Upper lobe of left lung (tissue), 6 donors: ENCODE results near the gene ZNF514. TPM values are rescaled to one million over a fixed set of nuclear protein-coding genes. Genes with fewer than 3 reads are reported as not detected.

Experiments
- ATAC-seq, 2 donors: fragments of 200-7000 bp; cut with Tn5 transposase; one replicate each; pipeline ENCODE4 v1.9.1; 2022; ENCODE audit warnings: mild to moderate bottlenecking in 2 of 2, moderate library complexity in 2 of 2; ENCODE audit not compliant: low FRiP score in 2 of 2
- DNase-seq, 2 donors: peaks; one replicate each; pipeline ENCODE4 v3.0.0-alpha.2; 2019 to 2020
- H3K27ac ChIP-seq, 4 donors: fragments of 200-600 bp; sonication (generic); one replicate each; pipeline ENCODE4 v1.5.1; 2016 to 2019
- H3K27me3 ChIP-seq, 4 donors: fragments of 200-600 bp; sonication (generic); one replicate each; pipeline ENCODE4 v1.5.1; 2017 to 2019
- H3K36me3 ChIP-seq, 4 donors: fragments of 200-600 bp; sonication (generic); one replicate each; pipeline ENCODE4 v1.5.1; 2016 to 2019
- H3K4me1 ChIP-seq, 4 donors: fragments of 200-600 bp; sonication (generic); one replicate each; pipeline ENCODE4 v1.5.1; 2018 to 2019
- H3K4me3 ChIP-seq, 4 donors: fragments of 200-600 bp; sonication (generic); one replicate each; pipeline ENCODE4 v1.5.1; 2017 to 2019; ENCODE audit warnings: mild to moderate bottlenecking in 2 of 4, moderate library complexity in 1 of 4
- H3K9me3 ChIP-seq, 4 donors: fragments of 200-600 bp; sonication (generic); one replicate each; pipeline ENCODE4 v1.5.1; 2018 to 2019
- EP300 ChIP-seq, 4 donors: sonication (generic); formaldehyde crosslinking; IDR thresholded peaks; one replicate each; pipeline ENCODE4 v1.5.1; 2017; ENCODE audit warnings: antibody characterized with exemption in 4 of 4, control low read depth in 2 of 4
- POLR2A ChIP-seq, 4 donors: fragments of 450-650 bp; IDR thresholded peaks; one replicate each; pipeline ENCODE4 v1.5.1; 2016 to 2017; ENCODE audit warnings: antibody characterized with exemption in 4 of 4, mild to moderate bottlenecking in 2 of 4
- POLR2AphosphoS5 ChIP-seq, 2 donors: sonication (generic); formaldehyde crosslinking; IDR thresholded peaks; one replicate each; pipeline ENCODE4 v1.5.1; 2017; ENCODE audit warnings: antibody characterized with exemption in 2 of 2
- WGBS, 2 donors: methylation state at CpG; one replicate each; pipeline ENCODE4 v1.1.5; 2017 to 2018; 5-methylcytosine and 5-hydroxymethylcytosine counted together
- total RNA-seq, 6 donors: library from RNA; depleted of rRNA in 4 of 6; stranded (reverse); fragments of >200 nt in 4 of 6; gene quantifications; one replicate each; pipeline versions ENCODE4 v1.1.0 to v1.2.1, GENCODE V29; 2016 to 2021
- TF ChIP-seq, protein P1 (sequence below), 6 experiments: fragments of 450-650 bp in 4 of 6; fragments of 200-600 bp in 2 of 6; sonication (generic) in 2 of 6; IDR thresholded peaks; one replicate each; pipeline ENCODE4 v1.5.1; 2016 to 2019; ENCODE audit warnings: antibody characterized with exemption in 6 of 6
- donor health status: DM: no; HTN: no; CAD: no; lungs with moderate emphysema.
- donor health status: DM: no; HTN: yes; CAD: no; lungs with severe emphysema.

The ZNF514 gene
- total RNA-seq, 6 donors from 2014 or later = 12.5 to 49.2 (median 15.9) TPM

DNA sequence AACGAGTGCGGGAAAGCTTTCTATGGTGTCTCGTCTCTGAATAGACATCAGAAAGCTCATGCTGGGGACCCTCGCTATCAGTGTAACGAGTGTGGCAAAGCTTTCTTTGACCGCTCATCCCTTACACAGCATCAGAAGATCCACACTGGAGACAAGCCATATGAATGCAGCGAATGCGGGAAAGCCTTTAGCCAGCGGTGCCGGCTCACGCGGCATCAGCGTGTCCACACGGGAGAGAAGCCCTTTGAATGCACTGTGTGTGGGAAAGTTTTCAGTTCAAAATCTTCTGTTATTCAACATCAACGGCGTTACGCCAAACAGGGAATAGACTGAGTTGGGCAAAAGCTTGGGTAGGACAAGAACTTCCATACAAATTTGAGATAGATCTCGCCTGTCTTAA, 22.1 kb upstream of the ZNF514 start:
- H3K36me3 ChIP-seq = peaks cover 21 to 60% (median 42%) of the 10 kb centered on the region in 4 donors
- H3K27ac ChIP-seq = no peak overlapping the region
- no peaks in the 10 kb centered on the region for H3K4me1 ChIP-seq
- no peak for TF ChIP-seq EP300 (IDR thresholded peaks at IDR 0.05)
- TF ChIP-seq, protein P1, sequence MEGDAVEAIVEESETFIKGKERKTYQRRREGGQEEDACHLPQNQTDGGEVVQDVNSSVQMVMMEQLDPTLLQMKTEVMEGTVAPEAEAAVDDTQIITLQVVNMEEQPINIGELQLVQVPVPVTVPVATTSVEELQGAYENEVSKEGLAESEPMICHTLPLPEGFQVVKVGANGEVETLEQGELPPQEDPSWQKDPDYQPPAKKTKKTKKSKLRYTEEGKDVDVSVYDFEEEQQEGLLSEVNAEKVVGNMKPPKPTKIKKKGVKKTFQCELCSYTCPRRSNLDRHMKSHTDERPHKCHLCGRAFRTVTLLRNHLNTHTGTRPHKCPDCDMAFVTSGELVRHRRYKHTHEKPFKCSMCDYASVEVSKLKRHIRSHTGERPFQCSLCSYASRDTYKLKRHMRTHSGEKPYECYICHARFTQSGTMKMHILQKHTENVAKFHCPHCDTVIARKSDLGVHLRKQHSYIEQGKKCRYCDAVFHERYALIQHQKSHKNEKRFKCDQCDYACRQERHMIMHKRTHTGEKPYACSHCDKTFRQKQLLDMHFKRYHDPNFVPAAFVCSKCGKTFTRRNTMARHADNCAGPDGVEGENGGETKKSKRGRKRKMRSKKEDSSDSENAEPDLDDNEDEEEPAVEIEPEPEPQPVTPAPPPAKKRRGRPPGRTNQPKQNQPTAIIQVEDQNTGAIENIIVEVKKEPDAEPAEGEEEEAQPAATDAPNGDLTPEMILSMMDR (IDR thresholded peaks at IDR 0.05) = no peak
- TF ChIP-seq POLR2A (IDR thresholded peaks at IDR 0.05) = no peak
- H3K9me3 ChIP-seq = peaks cover 0 to 34% (median 18%) of the 10 kb centered on the region in 4 donors
- 96 to 97% methylated on average over 18 of the region's 18 CpGs for WGBS, 2 donors
- no peaks in the 10 kb centered on the region for H3K27me3 ChIP-seq
- no peak overlapping the region for H3K4me3 ChIP-seq
- DNase-seq (peak in 1 of 2 donors; percentile 54), ATAC-seq (no peak)

DNA sequence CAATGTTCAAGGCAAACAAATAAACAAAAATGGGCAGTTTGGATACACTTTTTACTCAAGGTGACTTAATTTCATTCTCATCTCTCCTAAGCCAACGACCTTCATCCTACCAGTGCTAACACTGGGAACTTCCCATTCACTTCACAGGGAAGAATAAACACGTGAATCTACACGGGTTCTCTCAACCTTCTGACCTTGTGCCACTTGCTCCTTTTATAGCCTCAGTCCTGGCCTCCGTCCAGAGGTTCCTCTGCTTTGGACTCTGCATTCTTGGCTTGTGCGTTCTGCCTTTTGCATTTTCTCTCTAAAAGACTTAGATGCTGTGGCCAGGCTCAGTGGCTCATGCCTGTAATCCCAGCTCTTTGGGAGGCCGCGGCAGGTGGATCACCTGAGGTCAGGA, 19.8 kb upstream of the ZNF514 start:
- H3K4me1 ChIP-seq = no peaks in the 10 kb centered on the region
- no peak overlapping the region for H3K27ac ChIP-seq
- WGBS, 2 donors = 86 to 87% methylated on average over 7 of the region's 7 CpGs
- H3K9me3 ChIP-seq = peaks cover 0 to 34% (median 18%) of the 10 kb centered on the region in 4 donors
- H3K36me3 ChIP-seq = peaks cover 21 to 60% (median 44%) of the 10 kb centered on the region in 4 donors
- TF ChIP-seq, protein P1 (IDR thresholded peaks at IDR 0.05) = no peak
- TF ChIP-seq EP300 (IDR thresholded peaks at IDR 0.05) (no peak), POLR2A (IDR thresholded peaks at IDR 0.05) (no peak), POLR2AphosphoS5 (IDR thresholded peaks at IDR 0.05) (no peak)
- ATAC-seq (no peak), DNase-seq (no peak)
- H3K4me3 ChIP-seq = no peak overlapping the region
- no peaks in the 10 kb centered on the region for H3K27me3 ChIP-seq

DNA sequence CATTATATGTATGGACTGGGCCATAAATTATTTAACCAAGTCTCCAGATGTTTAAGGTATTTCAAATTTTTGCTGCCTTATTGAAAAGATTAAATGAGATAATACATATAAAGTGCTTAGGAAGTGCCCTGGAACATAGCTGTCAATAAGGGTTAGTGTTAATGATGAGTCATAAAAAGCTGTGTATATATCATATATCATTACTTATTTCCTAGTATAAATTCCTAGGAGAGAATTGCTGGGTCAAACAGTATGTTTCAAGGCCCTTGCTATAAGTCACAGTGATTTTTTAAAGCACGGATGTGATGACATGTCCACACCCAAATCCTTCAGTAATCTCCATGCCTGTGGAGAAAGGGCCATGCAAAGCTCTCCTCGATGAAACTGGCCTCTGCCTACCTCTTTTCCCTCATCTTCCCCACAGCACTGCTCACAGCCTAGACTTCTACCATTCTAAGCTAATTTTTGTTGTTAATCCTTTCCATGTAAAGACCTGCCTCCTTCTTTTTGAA, 14.4 kb upstream of the ZNF514 start:
- no peak for TF ChIP-seq POLR2A (IDR thresholded peaks at IDR 0.05)
- TF ChIP-seq EP300 (IDR thresholded peaks at IDR 0.05) = no peak
- TF ChIP-seq POLR2AphosphoS5 (IDR thresholded peaks at IDR 0.05) = no peak
- TF ChIP-seq, protein P1 (IDR thresholded peaks at IDR 0.05) = no peak
- ATAC-seq = no peak
- no peaks in the 10 kb centered on the region for H3K4me1 ChIP-seq

DNA sequence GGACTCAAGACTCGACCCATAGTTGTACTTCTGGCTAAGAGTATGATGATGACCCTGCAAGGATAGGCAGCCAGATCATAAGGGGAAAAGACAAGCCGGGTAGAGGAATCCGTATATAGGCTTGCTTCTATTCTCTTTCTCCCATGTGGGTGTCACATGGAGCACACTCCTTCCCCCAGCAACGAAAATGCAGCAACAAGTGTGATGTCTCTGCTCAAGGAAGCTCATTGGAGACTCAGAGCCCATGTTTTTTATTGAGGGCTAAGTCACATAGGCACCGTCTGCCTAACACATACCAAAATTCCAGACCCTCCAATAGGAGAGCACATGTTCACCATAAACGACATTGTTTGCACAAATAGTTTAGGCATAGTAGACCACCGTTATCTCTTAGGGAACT, 12.3 kb upstream of the ZNF514 start:
- 82 to 83% methylated on average over 7 of the region's 7 CpGs for WGBS, 2 donors
- no peak for DNase-seq

More for the DNA sequence above, 14.4 kb upstream of the ZNF514 start:
- Histone ChIP-seq H3K9me3 (peaks cover 0 to 6% (median 0%) of the 10 kb centered on the region in 4 donors), H3K27me3 (no peaks in the 10 kb centered on the region), H3K36me3 (peaks cover 0 to 20% (median 8%) of the 10 kb centered on the region in 4 donors), H3K27ac (no peak overlapping the region), H3K4me3 (no peak overlapping the region)
- no peak for DNase-seq
- WGBS, 2 donors = 90 to 91% methylated on average over 2 of the region's 2 CpGs

More for the DNA sequence above, 12.3 kb upstream of the ZNF514 start:
- H3K4me1 ChIP-seq = peaks cover 0 to 1% (median under 1%) of the 10 kb centered on the region in 4 donors
- ATAC-seq = no peak
- H3K9me3 ChIP-seq = no peaks in the 10 kb centered on the region
- H3K36me3 ChIP-seq = peaks cover 0 to 4% (median under 1%) of the 10 kb centered on the region in 4 donors
- TF ChIP-seq EP300 (IDR thresholded peaks at IDR 0.05) = no peak
- no peak for TF ChIP-seq POLR2AphosphoS5 (IDR thresholded peaks at IDR 0.05)
- TF ChIP-seq POLR2A (IDR thresholded peaks at IDR 0.05) = no peak
- TF ChIP-seq, protein P1 (IDR thresholded peaks at IDR 0.05) = no peak
- H3K27me3 ChIP-seq = no peaks in the 10 kb centered on the region
- no peak overlapping the region for H3K27ac ChIP-seq
- H3K4me3 ChIP-seq = no peak overlapping the region
